Astrocyte (in vitro differentiated cells and primary cell): ENCODE measurements around the gene PTPRZ1. TPM values are rescaled to one million over a fixed set of nuclear protein-coding genes. Genes with fewer than 3 reads are reported as not detected.

ENCODE experiments used
- DNase-seq: peaks from one replicate; pipeline ENCODE4 v3.0.0-alpha.2; 2010; ENCODE audit warnings: low read depth
- FAIRE-seq: peaks from 2 replicates; lab custom pipeline; 2011; peaks lifted over from hg19 to GRCh38; lab: Jason Lieb, UNC
- H2AFZ ChIP-seq: 2 replicates; pipeline ENCODE4 v1.6.0; 2012; ENCODE audit warnings: low read depth, low read length, inconsistent platforms
- H3K27ac ChIP-seq: 2 replicates; pipeline ENCODE4 v1.5.1; 2011; ENCODE audit warnings: low read depth, low read length, inconsistent platforms
- H3K27me3 ChIP-seq: 2 replicates; pipeline ENCODE4 v1.6.0; 2011; ENCODE audit warnings: low read length, inconsistent platforms; ENCODE audit not compliant: insufficient read depth
- H3K36me3 ChIP-seq: 2 replicates; pipeline ENCODE4 v1.5.1; 2011; ENCODE audit warnings: low read length, inconsistent platforms; ENCODE audit not compliant: insufficient read depth
- H3K4me1 ChIP-seq: 2 replicates; pipeline ENCODE4 v1.5.1; 2011; ENCODE audit warnings: low read length, inconsistent platforms; ENCODE audit not compliant: insufficient read depth
- H3K4me2 ChIP-seq: 2 replicates; pipeline ENCODE4 v1.6.0; 2012; ENCODE audit warnings: low read length, inconsistent platforms
- H3K4me3 ChIP-seq: 2 replicates; pipeline ENCODE4 v1.5.1; 2011; ENCODE audit warnings: low read depth, mild to moderate bottlenecking, low read length, inconsistent platforms; ENCODE audit not compliant: insufficient read depth
- H3K79me2 ChIP-seq: 2 replicates; pipeline ENCODE4 v1.6.0; 2012; ENCODE audit warnings: mild to moderate bottlenecking, low read length, inconsistent platforms; ENCODE audit not compliant: insufficient read depth
- H3K9ac ChIP-seq: 2 replicates; pipeline ENCODE4 v1.6.0; 2012; ENCODE audit warnings: mild to moderate bottlenecking, low read length, inconsistent platforms
- H3K9me3 ChIP-seq: 2 replicates; pipeline ENCODE4 v1.5.1; 2012; ENCODE audit warnings: low read depth, mild to moderate bottlenecking, low read length, inconsistent platforms; ENCODE audit not compliant: insufficient read depth
- H4K20me1 ChIP-seq: 2 replicates; pipeline ENCODE4 v1.6.0; 2012; ENCODE audit warnings: low read length, inconsistent platforms; ENCODE audit not compliant: insufficient read depth
- H3K27ac Mint-ChIP-seq: one replicate; pipeline ENCODE4 v1.8.0; 2021; ENCODE audit warnings: mild to moderate bottlenecking, mixed read lengths; ENCODE audit not compliant: unreplicated experiment
- H3K27me3 Mint-ChIP-seq: one replicate; pipeline ENCODE4 v1.8.0; 2021; ENCODE audit warnings: low read depth, mixed read lengths; ENCODE audit not compliant: unreplicated experiment
- H3K36me3 Mint-ChIP-seq: one replicate; pipeline ENCODE4 v1.8.0; 2021; ENCODE audit warnings: low read depth, mixed read lengths; ENCODE audit not compliant: unreplicated experiment
- H3K4me1 Mint-ChIP-seq: one replicate; pipeline ENCODE4 v1.8.0; 2021; ENCODE audit warnings: low read depth, mixed read lengths; ENCODE audit not compliant: unreplicated experiment
- H3K4me3 Mint-ChIP-seq: one replicate; pipeline ENCODE4 v1.8.0; 2021; ENCODE audit warnings: mild to moderate bottlenecking, moderate library complexity, mixed read lengths; ENCODE audit not compliant: unreplicated experiment
- H3K9me3 Mint-ChIP-seq: one replicate; pipeline ENCODE4 v1.8.0; 2021; ENCODE audit warnings: mild to moderate bottlenecking, mixed read lengths; ENCODE audit not compliant: unreplicated experiment
- CTCF ChIP-seq: IDR thresholded peaks from 2 replicates; pipeline ENCODE4 v1.5.1; 2011; ENCODE audit warnings: low read depth, mild to moderate bottlenecking, inconsistent platforms, low read length, moderate library complexity; ENCODE audit not compliant: insufficient read depth
- EZH2 ChIP-seq: IDR thresholded peaks from 2 replicates; pipeline ENCODE4 v1.6.1; 2012; ENCODE audit warnings: mild to moderate bottlenecking, low read length, inconsistent platforms; ENCODE audit not compliant: insufficient read depth
- total RNA-seq: library from RNA; stranded (reverse); gene quantifications from 2 replicates; pipeline ENCODE4 v1.2.1, GENCODE V29; 2021

PTPRZ1 gene
- total RNA-seq, 1 donor from 2014 or later: 1.6 TPM

- DNase-seq (no peak), FAIRE-seq (no peak)
- Histone ChIP-seq H2AFZ (no peak overlapping the region), H3K27ac (no peak overlapping the region), H4K20me1 (no peaks in the 10 kb centered on the region), H3K27me3 (no peaks in the 10 kb centered on the region), H3K9ac (no peak overlapping the region), H3K36me3 (no peaks in the 10 kb centered on the region), H3K79me2 (no peaks in the 10 kb centered on the region), H3K4me1 (no peaks in the 10 kb centered on the region), H3K4me3 (no peak overlapping the region), H3K9me3 (no peaks in the 10 kb centered on the region), H3K4me2 (no peak overlapping the region)
- H3K4me3 Mint-ChIP-seq: no peak overlapping the region
- TF ChIP-seq CTCF (no peak), EZH2 (no peak)
- H3K36me3 Mint-ChIP-seq: no peaks in the 10 kb centered on the region
- no peak overlapping the region for H3K27ac Mint-ChIP-seq
- H3K9me3 Mint-ChIP-seq: no peaks in the 10 kb centered on the region
- H3K27me3 Mint-ChIP-seq: no peaks in the 10 kb centered on the region
- H3K4me1 Mint-ChIP-seq: no peaks in the 10 kb centered on the region
Observed at GRCh38 chr7:121837462-121837861, 35.5 kb upstream of the PTPRZ1 start.

GRCh38 chr7:121847041-121847440 lies 25.9 kb upstream of the PTPRZ1 start:
- no peak overlapping the region for H3K27ac ChIP-seq
- H3K27me3 Mint-ChIP-seq: no peaks in the 10 kb centered on the region
- no peak overlapping the region for H2AFZ ChIP-seq
- no peaks in the 10 kb centered on the region for H4K20me1 ChIP-seq
- no peaks in the 10 kb centered on the region for H3K9me3 Mint-ChIP-seq
- FAIRE-seq (no peak), DNase-seq (no peak)
- TF ChIP-seq EZH2 (no peak), CTCF (no peak)
- no peaks in the 10 kb centered on the region for H3K4me1 Mint-ChIP-seq
- no peaks in the 10 kb centered on the region for H3K36me3 Mint-ChIP-seq
- no peaks in the 10 kb centered on the region for H3K36me3 ChIP-seq
- no peak overlapping the region for H3K4me3 Mint-ChIP-seq
- no peak overlapping the region for H3K9ac ChIP-seq
- no peak overlapping the region for H3K4me3 ChIP-seq
- H3K27ac Mint-ChIP-seq: no peak overlapping the region
- H3K27me3 ChIP-seq: no peaks in the 10 kb centered on the region
- no peaks in the 10 kb centered on the region for H3K9me3 ChIP-seq
- H3K4me1 ChIP-seq: no peaks in the 10 kb centered on the region
- H3K4me2 ChIP-seq: no peak overlapping the region
- H3K79me2 ChIP-seq: no peaks in the 10 kb centered on the region

- no peak overlapping the region for H3K9ac ChIP-seq
- no peak overlapping the region for H3K4me3 ChIP-seq
- H3K36me3 Mint-ChIP-seq: no peaks in the 10 kb centered on the region
- H3K27ac Mint-ChIP-seq: no peak overlapping the region
- H3K4me2 ChIP-seq: no peak overlapping the region
- H4K20me1 ChIP-seq: no peaks in the 10 kb centered on the region
- no peaks in the 10 kb centered on the region for H3K9me3 ChIP-seq
- TF ChIP-seq CTCF (no peak), EZH2 (no peak)
- no peaks in the 10 kb centered on the region for H3K4me1 ChIP-seq
- no peaks in the 10 kb centered on the region for H3K9me3 Mint-ChIP-seq
- H3K4me1 Mint-ChIP-seq: no peaks in the 10 kb centered on the region
- no peak overlapping the region for H3K27ac ChIP-seq
- H3K27me3 Mint-ChIP-seq: no peaks in the 10 kb centered on the region
- no peak overlapping the region for H3K4me3 Mint-ChIP-seq
- no peaks in the 10 kb centered on the region for H3K79me2 ChIP-seq
- FAIRE-seq: no peak
- H2AFZ ChIP-seq: no peak overlapping the region
- no peaks in the 10 kb centered on the region for H3K36me3 ChIP-seq
- no peaks in the 10 kb centered on the region for H3K27me3 ChIP-seq
- no peak for DNase-seq
Observed at GRCh38 chr7:121853307-121853706, 19.7 kb upstream of the PTPRZ1 start.
